Gastrocnemius medialis (tissue), 4 donors: Measurements from ENCODE around the gene PITX2. TPM values are rescaled to one million over a fixed set of nuclear protein-coding genes. Genes with fewer than 3 reads are reported as not detected.

Source experiments
- ATAC-seq, 2 donors: fragments of 150-250 bp; one replicate each; pipeline ENCODE4 v1.9.1; 2016
- DNase-seq, 2 donors: peaks; one replicate each; pipeline ENCODE4 v3.0.0-alpha.2; 2019
- H3K27ac ChIP-seq, 4 donors: fragments of 200-600 bp; sonication (generic); 1 replicate in 1 of 4; 2 replicates in 3 of 4; pipeline ENCODE4 v1.5.1; 2016 to 2018; ENCODE audit warnings: mild to moderate bottlenecking in 2 of 4, moderate library complexity in 1 of 4
- H3K27me3 ChIP-seq, 3 donors: fragments of 200-600 bp; sonication (generic) in 2 of 3; 1 replicate in 1 of 3; 2 replicates in 2 of 3; pipeline versions ENCODE4 v1.5.1 to v1.6.0; 2016 to 2019; ENCODE audit warnings: mild to moderate bottlenecking in 1 of 3, moderate library complexity in 1 of 3
- H3K36me3 ChIP-seq, 2 donors: fragments of 200-600 bp; sonication (generic) in 1 of 2; one replicate each; pipeline ENCODE4 v1.5.1; 2017 to 2018
- H3K4me1 ChIP-seq, 2 donors: fragments of 200-600 bp; sonication (generic) in 1 of 2; one replicate each; pipeline ENCODE4 v1.5.1; 2016 to 2017; ENCODE audit warnings: mild to moderate bottlenecking in 2 of 2
- H3K4me3 ChIP-seq, 4 donors: fragments of 200-600 bp; sonication (generic) in 3 of 4; 1 replicate in 1 of 4; 2 replicates in 3 of 4; pipeline ENCODE4 v1.5.1; 2016 to 2019; ENCODE audit warnings: mild to moderate bottlenecking in 2 of 4
- H3K9me3 ChIP-seq, 3 donors: fragments of 200-600 bp; sonication (generic) in 2 of 3; 1 replicate in 1 of 3; 2 replicates in 2 of 3; pipeline ENCODE4 v1.5.1; 2016 to 2019
- CTCF ChIP-seq, 5 experiments: fragments of 450-650 bp in 3 of 5; fragments of 200-600 bp in 2 of 5; sonication (generic) in 2 of 5; IDR thresholded peaks in 4 of 5; conservative IDR thresholded peaks in 1 of 5; 1 replicate in 4 of 5; 2 replicates in 1 of 5; pipeline ENCODE4 v1.5.1; 2016 to 2019; ENCODE audit warnings: antibody characterized with exemption in 5 of 5, mild to moderate bottlenecking in 3 of 5, moderate library complexity in 3 of 5
- POLR2A ChIP-seq, 2 donors: fragments of 450-650 bp; IDR thresholded peaks; one replicate each; pipeline ENCODE4 v1.6.1; 2017; ENCODE audit warnings: antibody characterized with exemption in 2 of 2, mild to moderate bottlenecking in 2 of 2, moderate library complexity in 2 of 2
- in situ Hi-C, 4 donors: fragments of 200-750 bp; cut with MboI; loops; one replicate each; pipeline versions ENCODE4 v1.15.0 to v1.8.0; 2017; ENCODE audit warnings: low sequenced_read_pairs in 4 of 4
- intact Hi-C: fragments of 100-400 bp; cut with DNase I; formaldehyde crosslinking; loops from one replicate; pipeline ENCODE4 v1.15.1; 2023; ENCODE audit warnings: low total_unique reads
- total RNA-seq, 4 donors: library from RNA; depleted of rRNA; stranded (reverse); fragments of >200 nt; gene quantifications; one replicate each; pipeline versions ENCODE4 v1.1.0 to v1.2.3, GENCODE V29; 2016

The PITX2 gene
- total RNA-seq, 4 donors from 2014 or later, result 30.5 to 58.9 (median 38.2) TPM

GRCh38 chr4:110615353-110616237 lies 7.3 kb downstream of the PITX2 start:
- intact Hi-C loops (no loop called here), in situ Hi-C loops (no loop called here)
- Histone ChIP-seq H3K27me3 (peaks cover 4 to 24% (median 19%) of the 10 kb centered on the region in 3 donors), H3K36me3 (peaks cover 0 to 15% of the 10 kb centered on the region in 2 donors), H3K4me3 (no peak overlapping the region), H3K27ac (no peak overlapping the region), H3K4me1 (peaks cover 8 to 15% of the 10 kb centered on the region in 2 donors), H3K9me3 (no peaks in the 10 kb centered on the region)
- TF ChIP-seq CTCF (IDR thresholded peaks at IDR 0.05 in 4 of 5, conservative IDR thresholded peaks at IDR 0.05 in 1 of 5), result no peak
- no peak for TF ChIP-seq POLR2A (IDR thresholded peaks at IDR 0.05)
- DNase-seq, result no peak
- no peak for ATAC-seq

GRCh38 chr4:110614976-110615352 lies 7.9 kb downstream of the PITX2 start:
- ATAC-seq (no peak), DNase-seq (no peak)
- Histone ChIP-seq H3K9me3 (no peaks in the 10 kb centered on the region), H3K27me3 (peaks cover 4 to 24% (median 19%) of the 10 kb centered on the region in 3 donors), H3K4me3 (no peak overlapping the region), H3K4me1 (peaks cover 3 to 9% of the 10 kb centered on the region in 2 donors), H3K36me3 (peaks cover 0 to 15% of the 10 kb centered on the region in 2 donors), H3K27ac (no peak overlapping the region)
- no peak for TF ChIP-seq CTCF (IDR thresholded peaks at IDR 0.05 in 4 of 5, conservative IDR thresholded peaks at IDR 0.05 in 1 of 5)
- TF ChIP-seq POLR2A (IDR thresholded peaks at IDR 0.05), result no peak
- in situ Hi-C loops (no loop called here), intact Hi-C loops (no loop called here)

GRCh38 chr4:110614173-110614963 lies 8.5 kb downstream of the PITX2 start:
- Histone ChIP-seq H3K27me3 (peaks cover 4 to 24% (median 19%) of the 10 kb centered on the region in 3 donors), H3K27ac (no peak overlapping the region), H3K4me3 (no peak overlapping the region), H3K4me1 (peaks cover 3 to 6% of the 10 kb centered on the region in 2 donors), H3K36me3 (peaks cover 0 to 14% of the 10 kb centered on the region in 2 donors), H3K9me3 (no peaks in the 10 kb centered on the region)
- DNase-seq, result no peak
- intact Hi-C loops (no loop called here), in situ Hi-C loops (no loop called here)
- ATAC-seq, result no peak
- TF ChIP-seq POLR2A (IDR thresholded peaks at IDR 0.05) (no peak), CTCF (IDR thresholded peaks at IDR 0.05 in 4 of 5, conservative IDR thresholded peaks at IDR 0.05 in 1 of 5) (no peak)

- TF ChIP-seq CTCF (IDR thresholded peaks at IDR 0.05 in 4 of 5, conservative IDR thresholded peaks at IDR 0.05 in 1 of 5) (no peak), POLR2A (IDR thresholded peaks at IDR 0.05) (no peak)
- ATAC-seq, result no peak
Observed at GRCh38 chr4:110613745-110614144, 9.1 kb downstream of the PITX2 start.

More at GRCh38 chr4:110613745-110614144, 9.1 kb downstream of the PITX2 start:
- intact Hi-C loops (no loop called here), in situ Hi-C loops (no loop called here)
- Histone ChIP-seq H3K36me3 (peaks cover 0 to 8% of the 10 kb centered on the region in 2 donors), H3K27ac (no peak overlapping the region), H3K4me3 (no peak overlapping the region), H3K4me1 (peaks cover 5 to 7% of the 10 kb centered on the region in 2 donors), H3K9me3 (no peaks in the 10 kb centered on the region), H3K27me3 (peaks cover 4 to 24% (median 19%) of the 10 kb centered on the region in 3 donors)
- DNase-seq, result no peak
